Epithelial cell of proximal tubule (primary cell): ENCODE results near the gene DUSP8. TPM values are rescaled to one million over a fixed set of nuclear protein-coding genes. Genes with fewer than 3 reads are reported as not detected.

Experiments used
- DNase-seq: peaks from one replicate; pipeline ENCODE4 v3.0.0-alpha.2; 2011; ENCODE audit warnings: low read depth
- H3K4me3 ChIP-seq: 2 replicates; pipeline ENCODE4 v1.5.1; 2011; ENCODE audit warnings: low read depth, mild to moderate bottlenecking, low read length
- total RNA-seq: library from RNA; depleted of rRNA; stranded (reverse); fragments of >200 nt; gene quantifications from 2 replicates; pipeline ENCODE4 v1.2.3, GENCODE V29; 2015
- TF ChIP-seq, protein P1 (sequence below): conservative IDR thresholded peaks from 2 replicates; pipeline ENCODE4 v1.5.1; 2012; ENCODE audit warnings: low read depth, mild to moderate bottlenecking, low read length

DUSP8 gene
- total RNA-seq, 1 donor from 2014 or later: 13.1 TPM

DNA sequence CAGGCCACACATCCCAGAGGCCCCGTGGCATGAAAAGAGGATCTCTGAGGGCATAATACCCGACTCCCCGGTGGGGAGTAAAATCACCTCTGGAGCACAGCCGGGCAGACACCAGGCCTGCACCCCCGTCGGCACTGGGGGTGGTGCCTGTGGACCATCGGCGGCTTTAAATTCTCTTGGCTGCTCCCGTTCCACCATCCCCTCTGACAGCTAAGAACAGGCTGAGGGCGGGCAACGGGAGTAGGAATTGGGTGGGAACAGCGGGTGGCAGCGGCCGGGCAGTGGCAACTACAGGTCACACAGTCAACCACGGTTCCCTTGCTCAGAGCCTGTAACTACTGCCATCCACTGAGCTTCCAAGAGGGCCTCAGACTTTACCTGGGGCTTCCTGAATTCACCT is 45.3 kb downstream of the DUSP8 start:
- TF ChIP-seq, protein P1, sequence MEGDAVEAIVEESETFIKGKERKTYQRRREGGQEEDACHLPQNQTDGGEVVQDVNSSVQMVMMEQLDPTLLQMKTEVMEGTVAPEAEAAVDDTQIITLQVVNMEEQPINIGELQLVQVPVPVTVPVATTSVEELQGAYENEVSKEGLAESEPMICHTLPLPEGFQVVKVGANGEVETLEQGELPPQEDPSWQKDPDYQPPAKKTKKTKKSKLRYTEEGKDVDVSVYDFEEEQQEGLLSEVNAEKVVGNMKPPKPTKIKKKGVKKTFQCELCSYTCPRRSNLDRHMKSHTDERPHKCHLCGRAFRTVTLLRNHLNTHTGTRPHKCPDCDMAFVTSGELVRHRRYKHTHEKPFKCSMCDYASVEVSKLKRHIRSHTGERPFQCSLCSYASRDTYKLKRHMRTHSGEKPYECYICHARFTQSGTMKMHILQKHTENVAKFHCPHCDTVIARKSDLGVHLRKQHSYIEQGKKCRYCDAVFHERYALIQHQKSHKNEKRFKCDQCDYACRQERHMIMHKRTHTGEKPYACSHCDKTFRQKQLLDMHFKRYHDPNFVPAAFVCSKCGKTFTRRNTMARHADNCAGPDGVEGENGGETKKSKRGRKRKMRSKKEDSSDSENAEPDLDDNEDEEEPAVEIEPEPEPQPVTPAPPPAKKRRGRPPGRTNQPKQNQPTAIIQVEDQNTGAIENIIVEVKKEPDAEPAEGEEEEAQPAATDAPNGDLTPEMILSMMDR: no peak
- no peak overlapping the region for H3K4me3 ChIP-seq
- no peak for DNase-seq

DNA sequence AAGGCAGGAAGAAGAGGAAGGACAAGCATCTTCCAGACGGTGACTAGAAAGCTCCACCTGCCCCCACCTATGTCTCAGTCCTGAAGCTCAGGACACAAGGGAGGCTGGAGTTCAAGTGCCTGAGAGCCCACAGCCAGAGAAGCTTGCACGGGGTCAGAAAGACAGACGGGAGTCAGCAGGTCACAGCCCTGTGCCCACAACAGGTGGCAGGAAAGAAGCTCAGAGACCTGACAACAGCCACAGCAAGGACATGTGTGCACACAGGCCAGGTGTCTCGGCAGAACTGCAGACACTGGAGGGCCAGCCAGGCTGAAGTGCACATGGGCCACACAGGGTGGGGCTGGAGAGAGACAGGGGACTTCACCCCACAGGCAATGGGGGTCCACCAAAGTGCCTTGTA is 48.3 kb downstream of the DUSP8 start:
- no peak for DNase-seq
- no peak overlapping the region for H3K4me3 ChIP-seq
- TF ChIP-seq, protein P1: no peak

DNA sequence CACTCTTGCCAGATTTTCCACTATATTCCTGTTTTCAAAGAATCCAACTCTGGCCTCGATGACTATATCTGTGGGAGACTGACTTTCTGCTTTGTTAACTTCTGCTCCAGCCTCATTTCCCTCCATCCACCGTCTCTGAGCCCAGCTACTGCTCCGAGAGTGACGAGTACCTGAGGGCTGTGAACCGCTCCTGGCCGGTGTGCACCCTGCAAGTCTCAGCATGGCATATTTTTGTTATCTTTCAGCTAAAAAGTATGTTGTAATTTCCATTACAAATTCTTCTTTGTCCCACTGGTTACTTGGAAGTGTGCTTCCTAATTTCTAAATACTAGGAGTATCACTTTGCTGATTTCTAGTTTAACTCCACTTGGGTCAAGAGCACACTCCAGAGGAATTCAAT is 49.0 kb downstream of the DUSP8 start:
- H3K4me3 ChIP-seq: no peak overlapping the region
- TF ChIP-seq, protein P1: no peak
- no peak for DNase-seq

DNA sequence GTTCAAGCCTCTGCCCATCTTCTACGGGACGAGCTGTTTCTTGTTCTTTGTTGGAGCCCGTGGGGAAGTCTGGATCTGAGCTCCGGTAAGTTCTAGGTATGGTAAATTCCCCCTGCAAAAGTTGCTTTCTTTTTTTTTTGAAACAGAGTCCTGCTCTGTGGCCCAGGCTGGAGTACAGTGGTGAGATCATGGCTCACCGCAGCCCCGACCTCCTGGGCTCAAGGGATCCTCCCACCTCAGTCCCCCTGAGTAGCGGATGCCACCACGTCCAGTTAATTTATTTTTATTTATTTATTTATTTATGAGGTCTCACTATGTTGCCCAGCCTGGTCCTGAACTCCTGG is 50.0 kb downstream of the DUSP8 start:
- H3K4me3 ChIP-seq: no peak overlapping the region
- TF ChIP-seq, protein P1: no peak
- no peak for DNase-seq

DNA sequence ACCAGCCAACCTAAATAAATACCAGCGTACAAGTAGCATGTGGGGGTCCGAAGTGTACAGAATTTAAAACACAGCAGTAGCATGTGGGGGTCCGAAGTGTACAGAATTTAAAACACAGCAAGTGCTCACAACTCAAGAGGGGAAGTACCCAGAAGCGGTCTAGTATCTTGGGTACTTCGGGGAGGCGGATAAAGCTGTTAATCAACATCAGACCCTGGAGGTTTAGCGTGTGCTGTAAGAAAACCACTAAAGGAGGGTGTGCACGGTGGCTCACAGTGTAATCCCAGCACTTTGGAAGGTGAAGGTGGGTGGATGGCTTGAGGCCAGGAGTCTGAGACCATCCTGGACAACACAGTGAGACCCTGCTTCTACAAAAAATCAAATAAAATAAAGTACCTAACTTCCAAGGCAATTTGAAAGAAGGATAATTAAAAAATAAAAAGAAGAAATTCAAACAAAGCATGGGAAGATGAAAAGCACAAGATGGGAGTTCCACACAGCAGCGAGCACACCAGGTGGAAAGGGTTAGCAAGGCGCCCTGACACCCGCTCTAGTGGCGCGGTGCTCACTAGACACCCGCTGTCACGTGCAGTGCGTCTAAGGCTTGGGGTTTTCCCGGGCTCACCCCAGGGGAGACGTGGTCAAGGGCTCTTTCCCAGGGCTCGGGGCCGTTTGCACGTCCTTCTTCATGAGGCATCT is 50.5 kb downstream of the DUSP8 start:
- TF ChIP-seq, protein P1: no peak
- no peak for DNase-seq
- H3K4me3 ChIP-seq: no peak overlapping the region

DNA sequence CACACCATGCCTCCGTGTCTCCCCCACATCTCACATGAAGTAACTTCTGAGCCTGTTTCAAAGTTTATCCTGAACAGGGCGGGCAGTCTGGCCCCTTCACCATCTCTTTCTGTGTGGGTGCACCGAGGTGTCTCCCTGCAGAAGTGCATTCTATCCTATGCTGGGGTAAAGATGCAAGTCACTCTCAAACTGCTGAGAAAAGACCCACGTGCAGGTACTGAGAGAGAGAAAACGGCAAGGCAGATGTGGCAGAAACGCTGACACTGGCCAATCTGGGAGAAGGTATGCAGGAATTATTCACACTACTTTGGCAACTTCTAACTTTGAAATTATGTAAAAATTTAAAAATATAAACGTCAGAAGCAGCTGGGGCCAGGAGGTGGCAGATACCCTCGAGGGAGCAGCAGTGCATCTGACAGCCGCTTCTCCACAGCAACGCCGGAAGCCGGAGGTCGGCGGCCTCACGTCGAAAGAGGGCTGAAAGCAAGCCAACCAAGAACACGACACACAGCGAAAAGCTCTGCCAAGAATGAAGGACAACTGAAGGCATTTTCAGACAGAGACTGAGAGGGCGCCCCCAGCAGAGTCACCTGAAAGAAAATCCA is 51.3 kb downstream of the DUSP8 start:
- TF ChIP-seq, protein P1: no peak
- H3K4me3 ChIP-seq: no peak overlapping the region
- no peak for DNase-seq

DNA sequence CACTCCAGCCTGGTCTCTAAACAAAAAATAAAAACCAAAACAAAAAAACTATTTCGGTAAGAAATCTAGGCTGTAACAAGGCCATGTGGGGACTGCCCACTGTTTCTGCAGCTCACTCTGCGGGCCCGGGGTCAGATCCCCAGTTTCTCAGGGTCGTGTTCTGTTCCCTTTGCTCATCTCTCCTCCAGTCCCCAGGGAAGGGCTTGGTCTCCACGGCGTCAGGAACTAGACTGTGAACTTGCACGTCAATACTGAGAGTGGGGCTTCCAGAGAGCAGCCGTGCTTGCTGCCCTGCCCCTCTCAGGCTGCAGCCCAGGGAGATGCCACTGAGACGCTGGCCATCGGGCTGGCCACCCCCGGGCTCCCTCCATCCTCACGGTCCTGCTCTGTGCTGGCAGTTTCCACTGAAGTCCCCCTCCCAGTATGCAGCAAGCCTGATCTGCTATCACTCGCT is 51.8 kb downstream of the DUSP8 start:
- TF ChIP-seq, protein P1: no peak
- DNase-seq: no peak
- H3K4me3 ChIP-seq: no peak overlapping the region
